GM21360 (cell line): Measurements from ENCODE around the gene MCF2L.
"Not testable (repeated sequence)": the region's sequence is repeated elsewhere in the genome, so short reads cannot be mapped to it uniquely, and the experiment has no call there.

Experiments
- ATAC-seq: cut with Tn5 transposase; IDR thresholded peaks from one replicate; pipeline ENCODE4 v1.9.1; 2021; ENCODE audit warnings: mild to moderate bottlenecking, moderate library complexity; ENCODE audit not compliant: unreplicated experiment

Gene MCF2L

GRCh38 chr13:113090806-113091205 lies 121.8 kb downstream of the MCF2L start:
- no peak for ATAC-seq

- no peak for ATAC-seq
Observed at GRCh38 chr13:113091211-113091771, 122.3 kb downstream of the MCF2L start.

GRCh38 chr13:113091891-113092775 lies 123.1 kb downstream of the MCF2L start:
- no peak for ATAC-seq

- ATAC-seq, result no peak
Observed at GRCh38 chr13:113092776-113093579, 124.0 kb downstream of the MCF2L start.

- no peak for ATAC-seq
Observed at GRCh38 chr13:113093580-113094409, 124.8 kb downstream of the MCF2L start.

- ATAC-seq, result no peak
Observed at GRCh38 chr13:113094410-113094800, 125.4 kb downstream of the MCF2L start.

- ATAC-seq, result no peak
Observed at GRCh38 chr13:113095146-113096051, 126.4 kb downstream of the MCF2L start.

GRCh38 chr13:113096052-113096744 lies 127.2 kb downstream of the MCF2L start:
- ATAC-seq, result no peak

GRCh38 chr13:113096745-113097305 lies 127.8 kb downstream of the MCF2L start:
- ATAC-seq, result no peak

GRCh38 chr13:113097651-113098050 lies 128.6 kb downstream of the MCF2L start:
- no peak for ATAC-seq

- no peak for ATAC-seq
Observed at GRCh38 chr13:113098162-113098732, 129.2 kb downstream of the MCF2L start.

GRCh38 chr13:113099142-113099541 lies 130.1 kb downstream of the MCF2L start:
- ATAC-seq, result no peak

- ATAC-seq, result not testable (repeated sequence)
Observed at GRCh38 chr13:113102302-113102701, 133.3 kb downstream of the MCF2L start.

GRCh38 chr13:113102727-113103126 lies 133.7 kb downstream of the MCF2L start:
- no peak for ATAC-seq

- no peak for ATAC-seq
Observed at GRCh38 chr13:113103646-113104045, 134.6 kb downstream of the MCF2L start.

GRCh38 chr13:113105032-113105920 lies 136.3 kb downstream of the MCF2L start, which contains the start of gene F7:
Gene F7, plus strand, starts transcription at chr13:113105791. Its CDS starts 51 bp downstream, at chr13:113105842.
- ATAC-seq, result no peak

- ATAC-seq, result no peak
Observed at GRCh38 chr13:113105921-113106452, 137.0 kb downstream of the MCF2L start.
